ENCODE data around the gene HOXA1. TPM values are rescaled to one million over a fixed set of nuclear protein-coding genes. Genes with fewer than 3 reads are reported as not detected.

HOXA1 gene
- total RNA-seq, 1 donor from 2014 or later = not detected

Other genes starting within 250 kb of the HOXA1 start
- 8.0 TPM for gene SKAP2, start 231.4 kb downstream of the HOXA1 start, total RNA-seq
- 0.14 TPM for gene HOXA2, start 6.7 kb upstream of the HOXA1 start, total RNA-seq
- gene HOXA4, start 34.8 kb upstream of the HOXA1 start, total RNA-seq = 0.14 TPM
- not detected for gene HOXA5, start 47.7 kb upstream of the HOXA1 start, total RNA-seq
- not detected for gene HOXA6, start 51.8 kb upstream of the HOXA1 start, total RNA-seq
- not detected for gene HOXA3, start 56.6 kb upstream of the HOXA1 start, total RNA-seq
- not detected for gene HOXA7, start 60.7 kb upstream of the HOXA1 start, total RNA-seq
- gene HOXA9, start 69.5 kb upstream of the HOXA1 start, total RNA-seq = not detected
- gene HOXA10, start 78.3 kb upstream of the HOXA1 start, total RNA-seq = not detected
- gene HOXA11, start 89.2 kb upstream of the HOXA1 start, total RNA-seq = not detected
- gene HOXA13, start 104.1 kb upstream of the HOXA1 start, total RNA-seq = not detected
- gene EVX1, start 146.8 kb upstream of the HOXA1 start, total RNA-seq = not detected